Mononuclear cell (primary cell): ENCODE data around the gene RBM4B. TPM values are rescaled to one million over a fixed set of nuclear protein-coding genes. Genes with fewer than 3 reads are reported as not detected.

ENCODE experiments used
- H3K27me3 ChIP-seq: 2 replicates; pipeline ENCODE4 v1.6.0; 2011; ENCODE audit warnings: low read length, control low read depth; ENCODE audit not compliant: insufficient read depth
- H3K4me1 ChIP-seq: 2 replicates; pipeline ENCODE4 v1.5.1; 2011; ENCODE audit warnings: mild to moderate bottlenecking, low read length, control low read depth; ENCODE audit not compliant: insufficient read depth
- H3K4me3 ChIP-seq: 2 replicates; pipeline ENCODE4 v1.5.1; 2011; ENCODE audit warnings: mild to moderate bottlenecking, low read length, moderate library complexity
- H3K9me3 ChIP-seq: 2 replicates; pipeline ENCODE4 v1.5.1; 2011; ENCODE audit warnings: low read depth, mild to moderate bottlenecking, control low read depth, low read length
- total RNA-seq: library from RNA; depleted of rRNA; stranded (reverse); fragments of >200 nt; gene quantifications from one replicate; pipeline ENCODE4 v1.2.3, GENCODE V29; 2012

RBM4B gene
- total RNA-seq, 1 donor: 3.4 TPM

DNA sequence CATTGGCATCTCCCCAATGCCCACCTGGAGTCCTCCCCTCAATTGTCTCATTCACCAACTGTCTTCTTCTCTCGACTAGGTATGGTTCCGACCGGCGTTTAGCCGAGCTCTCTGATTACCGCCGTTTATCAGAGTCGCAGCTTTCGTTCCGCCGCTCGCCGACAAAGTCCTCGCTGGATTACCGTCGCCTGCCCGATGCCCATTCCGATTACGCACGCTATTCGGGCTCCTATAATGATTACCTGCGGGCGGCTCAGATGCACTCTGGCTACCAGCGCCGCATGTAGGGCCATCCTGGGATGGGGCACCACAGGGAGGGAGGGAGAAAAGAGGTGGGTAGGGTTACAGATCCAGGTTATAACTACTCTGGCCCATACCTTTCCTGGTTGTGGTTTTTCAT, 51.3 kb downstream of the RBM4B start:
- Histone ChIP-seq H3K4me1 (peaks cover 34% of the 10 kb centered on the region), H3K27me3 (no peaks in the 10 kb centered on the region), H3K9me3 (no peaks in the 10 kb centered on the region), H3K4me3 (no peak overlapping the region)

GRCh38 chr11:66625752-66626149, 51.9 kb downstream of the RBM4B start:
- no peak overlapping the region for H3K4me3 ChIP-seq
- H3K9me3 ChIP-seq: no peaks in the 10 kb centered on the region
- H3K4me1 ChIP-seq: peaks cover 40% of the 10 kb centered on the region
- H3K27me3 ChIP-seq: no peaks in the 10 kb centered on the region

- Histone ChIP-seq H3K27me3 (no peaks in the 10 kb centered on the region), H3K4me1 (peaks cover 46% of the 10 kb centered on the region), H3K4me3 (no peak overlapping the region), H3K9me3 (no peaks in the 10 kb centered on the region)
Observed at GRCh38 chr11:66625041-66625751, 52.5 kb downstream of the RBM4B start.

- peaks cover 53% of the 10 kb centered on the region for H3K4me1 ChIP-seq
Observed at GRCh38 chr11:66624450-66624849, 53.2 kb downstream of the RBM4B start.

DNA sequence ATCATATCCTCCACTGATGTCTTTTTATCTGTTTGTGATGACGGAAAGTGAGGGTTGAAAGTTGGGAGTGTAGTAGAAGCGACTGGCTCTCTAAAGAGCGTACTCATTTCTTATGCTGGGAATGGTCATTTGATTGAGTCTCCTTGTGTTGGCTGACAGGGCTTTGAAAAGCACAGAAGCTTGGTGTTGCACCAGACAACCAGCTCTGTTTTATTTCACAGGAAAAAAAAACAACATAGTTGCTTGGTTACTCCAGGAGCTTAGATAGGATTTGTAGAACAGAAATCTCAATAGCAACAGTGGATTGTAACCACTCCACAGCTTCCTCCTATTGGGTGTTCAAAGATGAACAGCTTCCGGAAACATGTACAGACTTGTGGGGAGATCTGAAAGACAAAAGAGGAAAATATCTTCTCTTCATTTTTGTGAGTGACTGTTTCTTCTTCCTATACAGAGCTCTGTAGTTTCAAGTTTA, 58.6 kb downstream of the RBM4B start:
- no peaks in the 10 kb centered on the region for H3K27me3 ChIP-seq
- peaks cover 76% of the 10 kb centered on the region for H3K4me1 ChIP-seq
- H3K9me3 ChIP-seq: no peaks in the 10 kb centered on the region
- peak overlapping the region; percentile 80 for H3K4me3 ChIP-seq

More at GRCh38 chr11:66624450-66624849, 53.2 kb downstream of the RBM4B start:
- Histone ChIP-seq H3K9me3 (no peaks in the 10 kb centered on the region), H3K4me3 (no peak overlapping the region), H3K27me3 (no peaks in the 10 kb centered on the region)

GRCh38 chr11:66617155-66617834, 60.4 kb downstream of the RBM4B start:
- Histone ChIP-seq H3K9me3 (no peaks in the 10 kb centered on the region), H3K27me3 (no peaks in the 10 kb centered on the region), H3K4me3 (peak overlapping the region; percentile 80), H3K4me1 (peaks cover 58% of the 10 kb centered on the region)

GRCh38 chr11:66616379-66617154, 61.1 kb downstream of the RBM4B start, which contains the start of gene RBM14:
Gene RBM14 (plus strand): TSS chr11:66616630. CDS start chr11:66616721, 91 bp downstream.
- H3K4me3 ChIP-seq: peak within 1 kb of the TSS; percentile 80
- H3K4me1 ChIP-seq: peaks cover 54% of the 10 kb centered on the region
- no peaks in the 10 kb centered on the region for H3K9me3 ChIP-seq
- no peaks in the 10 kb centered on the region for H3K27me3 ChIP-seq

Other genes with a start within 250 kb of the RBM4B start
- 22.6 TPM for gene MRPL11, start 239.0 kb downstream of the RBM4B start, total RNA-seq
- 9.8 TPM for gene PELI3, start 211.0 kb downstream of the RBM4B start, total RNA-seq
- gene DPP3, start 197.5 kb downstream of the RBM4B start, total RNA-seq: 15.2 TPM
- gene BBS1, start 167.3 kb downstream of the RBM4B start, total RNA-seq: 12.6 TPM
- gene ZDHHC24, start 131.8 kb downstream of the RBM4B start, total RNA-seq: 10.0 TPM
- gene ACTN3, start 131.0 kb downstream of the RBM4B start, total RNA-seq: not detected
- gene CTSF, start 109.3 kb downstream of the RBM4B start, total RNA-seq: 14.5 TPM
- gene CCDC87, start 84.8 kb downstream of the RBM4B start, total RNA-seq: 0.21 TPM
- gene CCS, start 84.7 kb downstream of the RBM4B start, total RNA-seq: 10.7 TPM
- 76.4 TPM for gene RBM14, start 61.3 kb downstream of the RBM4B start, total RNA-seq
- gene RBM4, start 39.2 kb downstream of the RBM4B start, total RNA-seq: 112 TPM
- 0.10 TPM for gene SPTBN2, start 51.3 kb upstream of the RBM4B start, total RNA-seq
- 20.9 TPM for gene RCE1, start 165.6 kb upstream of the RBM4B start, total RNA-seq
- gene LRFN4, start 179.2 kb upstream of the RBM4B start, total RNA-seq: 2.1 TPM